ENCODE measurements around the gene IKZF2.

The IKZF2 gene

DNA sequence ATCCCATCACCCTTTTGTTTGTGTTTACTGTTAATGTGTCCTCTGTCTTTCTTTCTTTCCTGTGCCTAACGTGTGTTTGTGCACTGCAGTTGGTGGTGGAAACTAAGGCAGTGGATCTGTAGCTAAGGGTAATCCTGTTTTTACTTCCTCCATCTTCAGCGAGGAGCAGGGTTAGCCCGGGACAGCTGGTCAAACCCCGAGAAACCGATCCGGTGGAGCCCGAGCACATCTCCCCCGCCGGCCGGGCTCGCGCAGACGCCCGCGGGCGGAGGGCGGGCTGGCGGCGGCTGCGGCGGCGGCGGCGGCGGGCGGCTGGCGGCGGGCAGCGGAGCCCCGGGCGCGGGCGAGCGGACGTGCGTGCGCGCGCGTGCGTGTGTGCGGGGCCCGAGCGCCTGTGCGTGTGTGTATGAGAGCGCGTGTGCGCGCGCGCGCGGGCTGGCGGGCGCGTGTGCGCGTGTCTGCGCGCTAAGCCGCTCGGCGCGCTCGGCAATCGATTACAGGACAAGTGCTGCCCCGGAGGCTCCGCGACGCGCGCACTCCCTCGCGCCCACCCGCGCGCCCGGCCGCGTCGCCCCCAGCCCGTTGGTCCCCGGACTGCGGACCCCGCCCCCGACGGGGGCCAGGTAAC lies at the start of gene IKZF2:
Gene IKZF2, minus strand, starts transcription at position 176 of the 628 bp plus-strand sequence. CDS start 2,983 bp downstream, outside the sequence.
- DNase-seq (ENCODE audit: low spot score): peak; percentile 69

GRCh38 chr2:213199871-213200270 lies 48.5 kb upstream of the IKZF2 start:
- DNase-seq (ENCODE audit: low spot score): no peak

GRCh38 chr2:213189001-213189899 lies 37.8 kb upstream of the IKZF2 start:
- DNase-seq (ENCODE audit: low spot score): no peak

DNA sequence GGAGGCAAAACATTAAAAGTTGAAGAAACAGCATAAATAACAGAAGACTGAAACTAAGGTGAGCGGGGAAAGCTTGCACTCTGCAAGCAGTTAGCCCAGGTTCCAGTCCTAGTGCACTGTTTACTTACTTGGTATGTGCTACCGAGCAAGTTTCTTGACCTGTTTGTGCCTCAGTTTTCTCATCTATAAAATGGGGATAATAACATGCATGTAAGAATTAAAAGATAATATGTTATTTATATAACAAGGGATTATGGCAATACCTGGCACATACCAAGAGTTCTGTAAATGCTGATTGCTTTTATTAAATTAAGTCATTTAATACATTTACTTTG lies 37.1 kb upstream of the IKZF2 start:
- DNase-seq (ENCODE audit: low spot score): no peak

DNA sequence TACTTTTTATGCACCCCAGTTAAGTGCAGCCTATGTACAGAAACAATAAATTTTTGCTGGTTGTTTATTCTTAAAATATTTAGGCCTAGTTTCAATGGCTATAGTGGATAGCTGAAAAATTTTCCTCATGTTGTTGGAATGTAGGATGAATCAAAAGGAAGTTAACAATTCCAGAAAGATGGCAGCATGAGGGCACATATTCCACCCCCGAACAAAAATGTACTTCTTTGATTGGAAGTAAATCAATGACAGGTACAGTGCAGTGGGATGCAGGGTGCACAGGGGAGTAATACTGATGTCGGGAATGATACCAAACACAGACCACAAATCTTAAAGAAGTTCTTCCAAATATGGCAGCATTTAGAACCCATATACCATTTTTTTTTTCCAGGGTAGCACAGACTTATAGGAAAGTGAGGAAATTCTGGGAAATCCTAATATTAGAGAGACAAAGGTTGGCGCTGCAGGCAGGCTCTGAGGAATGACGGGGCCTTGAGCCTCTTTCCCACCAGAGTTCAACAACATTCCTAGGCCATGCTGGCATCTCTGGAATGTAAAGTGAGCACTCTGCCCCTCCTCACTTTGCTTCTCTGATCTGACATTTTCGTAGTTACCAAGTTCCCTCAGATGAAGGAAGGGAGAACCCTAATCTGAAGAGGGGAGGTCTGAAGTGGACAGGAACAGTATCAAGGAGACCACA lies 36.6 kb upstream of the IKZF2 start:
- DNase-seq (ENCODE audit: low spot score): no peak

- no peak for DNase-seq (ENCODE audit: low spot score)
These were observed 36.0 kb upstream of the IKZF2 start for GRCh38 chr2:213187386-213187785.

DNA sequence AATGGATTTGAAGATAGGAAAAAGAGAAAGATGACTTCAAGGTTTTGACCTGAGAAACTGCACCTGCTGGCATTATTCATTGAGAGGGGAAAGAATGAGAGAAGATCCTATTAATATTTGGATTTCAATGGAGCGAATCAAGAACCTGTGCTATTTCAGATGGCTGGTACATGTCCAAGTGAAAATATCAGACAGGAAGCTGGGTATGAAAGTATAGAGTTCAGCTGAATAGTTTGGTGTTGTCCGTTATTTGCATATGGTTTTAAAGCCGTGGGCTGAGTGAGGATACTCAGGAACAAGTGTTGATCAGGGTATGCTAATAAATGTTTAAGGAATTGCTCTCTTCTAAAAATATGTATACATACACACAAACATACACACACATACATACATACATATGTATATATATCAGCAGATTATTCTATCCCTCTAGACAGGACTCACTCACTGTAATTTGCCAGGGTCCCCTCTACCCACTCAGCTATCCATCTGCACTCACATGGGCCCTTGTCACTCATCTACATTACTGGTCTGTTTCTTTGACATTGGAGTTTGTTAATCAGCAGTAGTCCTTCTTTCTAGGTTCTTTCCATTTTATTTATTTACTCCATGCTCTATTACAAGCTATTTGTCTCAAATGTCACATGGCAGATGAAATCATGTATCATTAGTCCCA lies 33.9 kb upstream of the IKZF2 start:
- no peak for DNase-seq (ENCODE audit: low spot score)

GRCh38 chr2:213181712-213182111 lies 30.3 kb upstream of the IKZF2 start:
- no peak for DNase-seq (ENCODE audit: low spot score)

- DNase-seq (ENCODE audit: low spot score): no peak
These were observed 26.3 kb upstream of the IKZF2 start for GRCh38 chr2:213177679-213178078.

DNA sequence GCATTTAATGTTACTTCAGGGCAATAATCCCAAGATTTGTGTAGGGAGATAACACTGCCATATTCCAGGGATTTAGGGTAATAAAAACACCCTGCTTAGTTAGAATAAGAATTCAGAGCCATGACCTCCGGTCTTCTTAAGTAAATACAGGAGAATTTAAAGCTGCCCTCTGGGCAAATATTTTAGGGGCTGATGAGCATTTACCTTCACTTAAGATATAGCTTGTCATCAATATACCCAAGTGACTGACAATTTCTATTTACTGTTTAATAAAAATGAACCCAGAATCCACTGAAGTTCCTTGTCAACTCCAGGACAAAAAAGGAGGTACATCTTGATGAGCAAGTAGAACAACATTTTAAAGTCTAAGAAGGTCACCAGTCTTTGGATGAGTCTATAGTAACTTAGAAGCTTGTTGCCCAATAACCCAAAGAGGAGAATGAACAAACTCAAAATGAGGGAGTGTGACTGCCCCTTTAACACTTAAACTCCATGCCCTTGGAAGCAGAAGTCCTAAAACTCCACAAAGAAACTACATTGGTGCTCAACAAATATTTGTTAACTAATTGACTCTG lies 24.3 kb upstream of the IKZF2 start:
- DNase-seq (ENCODE audit: low spot score): no peak

GRCh38 chr2:213172641-213173040 lies 21.2 kb upstream of the IKZF2 start:
- DNase-seq (ENCODE audit: low spot score): no peak

GRCh38 chr2:213171147-213171546 lies 19.7 kb upstream of the IKZF2 start:
- DNase-seq (ENCODE audit: low spot score): no peak

GRCh38 chr2:213167271-213167930 lies 16.0 kb upstream of the IKZF2 start:
- no peak for DNase-seq (ENCODE audit: low spot score)

- DNase-seq (ENCODE audit: low spot score): no peak
These were observed 14.7 kb upstream of the IKZF2 start for GRCh38 chr2:213166109-213166508.

GRCh38 chr2:213164263-213164662 lies 12.9 kb upstream of the IKZF2 start:
- DNase-seq (ENCODE audit: low spot score): no peak

DNA sequence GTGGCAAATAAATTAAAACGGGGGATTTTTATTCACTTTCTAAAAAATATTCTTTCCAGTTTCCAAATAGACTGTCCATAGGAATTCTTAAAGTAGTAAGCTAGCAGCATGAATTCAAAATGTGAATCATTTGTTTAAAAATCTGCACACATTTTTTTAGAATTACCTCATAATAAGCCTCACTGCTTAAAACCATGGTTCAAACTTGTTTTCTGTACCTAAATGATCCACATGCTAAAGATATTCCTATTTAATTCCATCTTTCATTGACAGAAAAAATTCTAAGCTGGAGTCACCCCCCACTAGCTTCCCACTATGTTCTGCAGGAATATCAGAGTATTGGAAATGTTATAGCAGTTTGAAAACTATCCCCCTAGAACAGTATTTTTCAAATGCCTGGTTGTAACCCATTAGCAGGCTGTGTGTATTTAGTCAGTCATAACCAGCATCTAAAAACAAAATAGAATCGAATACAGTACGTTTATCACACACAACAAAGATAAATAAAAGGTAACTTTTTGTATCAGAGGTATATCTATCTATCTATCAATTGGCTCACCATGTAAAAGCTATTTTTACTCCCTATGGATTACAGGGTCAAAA lies 11.2 kb upstream of the IKZF2 start:
- no peak for DNase-seq (ENCODE audit: low spot score)

DNA sequence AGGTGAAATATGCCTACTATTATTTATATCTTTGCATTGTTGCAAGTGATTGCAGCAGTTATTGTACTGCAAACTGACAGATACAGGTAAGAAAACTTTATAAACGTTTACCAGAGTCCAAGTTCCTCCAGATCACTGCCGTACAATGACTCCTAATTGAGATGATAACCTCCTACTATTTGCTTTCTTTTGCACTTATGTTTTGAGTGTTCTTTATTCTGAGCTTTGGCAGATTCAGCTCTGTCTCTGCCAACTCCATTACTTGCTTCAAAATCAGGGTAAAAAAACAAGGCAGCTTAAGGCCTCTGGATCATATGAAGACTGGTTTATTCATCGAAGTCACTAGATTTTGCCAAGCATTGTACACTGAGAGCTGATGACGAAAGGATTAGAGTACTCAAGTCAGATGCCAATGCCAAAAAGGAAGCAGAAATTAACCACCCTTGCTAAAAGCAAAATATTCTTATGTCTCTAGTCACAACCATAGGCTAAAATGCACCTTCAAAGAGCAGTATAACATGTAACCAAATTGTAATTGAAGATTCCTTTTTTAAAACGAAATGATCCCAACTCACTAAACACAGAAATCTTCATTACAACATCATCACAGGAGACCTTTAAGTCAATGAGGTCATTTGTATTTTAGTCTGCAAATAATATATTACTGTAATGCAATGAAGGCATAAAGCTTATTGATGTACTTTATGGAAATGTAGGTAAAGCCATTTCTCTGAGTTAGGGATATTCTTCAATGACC lies 10.5 kb upstream of the IKZF2 start:
- no peak for DNase-seq (ENCODE audit: low spot score)

DNA sequence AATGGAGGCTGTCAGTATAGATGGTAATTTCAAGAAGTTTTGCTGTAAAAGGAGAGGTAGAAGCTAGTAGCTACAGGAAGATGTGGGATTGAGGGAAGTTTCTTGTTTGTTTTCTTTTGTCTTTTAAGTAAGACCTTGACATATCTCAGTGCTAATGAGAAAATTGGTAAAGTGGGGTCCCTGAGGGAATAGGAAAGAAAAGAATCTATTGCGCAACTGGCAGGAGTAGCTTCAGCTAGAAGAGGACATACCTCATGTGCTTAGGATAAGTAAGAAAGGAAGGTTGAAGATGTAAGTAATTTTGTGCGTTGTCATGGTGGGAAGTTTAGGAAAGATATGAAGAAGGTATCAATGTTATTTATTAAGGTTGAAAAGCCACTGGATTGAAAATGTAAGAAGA lies 8.4 kb upstream of the IKZF2 start:
- no peak for DNase-seq (ENCODE audit: low spot score)

GRCh38 chr2:213157242-213157641 lies 5.8 kb upstream of the IKZF2 start:
- no peak for DNase-seq (ENCODE audit: low spot score)

DNA sequence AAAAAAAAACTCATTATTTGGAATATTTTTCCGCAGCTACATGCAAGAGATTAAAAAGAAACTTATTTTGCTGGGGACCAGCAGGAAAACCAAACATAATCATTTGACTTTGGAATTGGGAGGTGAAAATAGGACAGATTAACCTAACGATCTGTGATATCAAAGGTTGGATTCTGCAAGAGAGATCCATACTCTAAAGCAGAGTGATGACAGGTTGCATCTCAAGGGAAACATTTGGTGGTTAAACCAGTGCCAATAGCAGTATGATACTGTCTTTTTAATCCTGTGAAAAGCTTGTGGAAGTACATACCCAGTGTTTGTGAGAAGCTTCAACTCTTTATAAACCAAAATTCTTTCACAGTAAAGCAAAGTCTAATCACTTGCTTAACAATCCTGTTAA lies 5.3 kb upstream of the IKZF2 start:
- no peak for DNase-seq (ENCODE audit: low spot score)
